COLO829 (cell line): Measurements from ENCODE around the gene EMILIN1.

Source experiments
- DNase-seq: peaks from one replicate; pipeline ENCODE4 v3.0.0; 2012; ENCODE audit warnings: low spot score

Gene EMILIN1

GRCh38 chr2:27080603-27080936, 2.2 kb downstream of the EMILIN1 start:
- DNase-seq, result no peak

GRCh38 chr2:27081984-27082772, 3.8 kb downstream of the EMILIN1 start:
- DNase-seq, result no peak

- no peak for DNase-seq
Measured at GRCh38 chr2:27082773-27083409, 4.5 kb downstream of the EMILIN1 start.

GRCh38 chr2:27083410-27084296, 5.2 kb downstream of the EMILIN1 start:
- DNase-seq, result no peak

GRCh38 chr2:27084297-27085061, 6.1 kb downstream of the EMILIN1 start:
- no peak for DNase-seq

GRCh38 chr2:27085062-27085672, 6.8 kb downstream of the EMILIN1 start:
- DNase-seq, result no peak

- DNase-seq, result no peak
Measured at GRCh38 chr2:27085673-27086089, 7.3 kb downstream of the EMILIN1 start.

- peak; percentile 95 for DNase-seq
Measured at GRCh38 chr2:27086090-27086723, 7.8 kb downstream of the EMILIN1 start.

- no peak for DNase-seq
Measured at GRCh38 chr2:27086724-27087593, 8.5 kb downstream of the EMILIN1 start, which contains the start of gene KHK. Gene KHK, plus strand, starts transcription at chr2:27086772. Its CDS starts 488 bp downstream, at chr2:27087260.

GRCh38 chr2:27087823-27088410, 9.5 kb downstream of the EMILIN1 start:
- DNase-seq, result no peak

GRCh38 chr2:27088634-27089033, 10.2 kb downstream of the EMILIN1 start:
- DNase-seq, result no peak

- no peak for DNase-seq
Measured at GRCh38 chr2:27089111-27089954, 10.9 kb downstream of the EMILIN1 start.

- no peak for DNase-seq
Measured at GRCh38 chr2:27091746-27092695, 13.6 kb downstream of the EMILIN1 start.

GRCh38 chr2:27092696-27093429, 14.4 kb downstream of the EMILIN1 start:
- DNase-seq, result no peak

- no peak for DNase-seq
Measured at GRCh38 chr2:27093430-27094352, 15.3 kb downstream of the EMILIN1 start.
